NCI-H774 (cell line): ENCODE measurements around the gene FUBP3.

Source experiments
- DNase-seq: peaks from one replicate; lab custom pipeline; 2025; lab: John Stamatoyannopoulos, UW

FUBP3 gene

DNA sequence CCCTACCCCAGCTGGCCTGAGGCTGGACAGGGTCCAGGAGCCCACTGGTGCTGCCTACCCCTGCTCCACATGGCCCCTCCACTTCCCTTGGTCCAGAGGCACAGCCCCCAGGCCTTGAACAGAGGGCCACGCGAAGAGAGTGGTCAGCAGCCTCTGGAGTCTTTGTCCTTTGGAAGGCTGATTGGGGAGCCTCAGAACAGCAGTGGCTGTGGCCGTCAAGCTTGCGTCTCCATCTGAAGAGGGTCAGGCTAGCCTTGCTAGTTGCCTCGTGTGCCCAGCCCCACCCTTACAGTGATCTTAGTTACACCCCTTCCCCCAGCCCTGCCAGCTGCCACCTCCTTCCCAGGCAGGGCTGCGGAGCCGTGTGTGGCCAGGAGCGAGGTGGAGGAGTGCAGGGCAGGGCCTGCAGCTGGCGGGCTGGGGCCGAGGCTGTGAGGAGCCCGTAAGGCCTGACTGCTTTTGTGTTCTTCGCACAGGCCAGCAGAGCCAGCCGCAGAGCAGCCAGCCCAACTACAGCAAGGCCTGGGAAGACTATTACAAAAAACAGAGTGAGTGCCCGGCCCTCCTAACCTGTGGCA is 54.9 kb downstream of the FUBP3 start:
- DNase-seq = no peak

DNA sequence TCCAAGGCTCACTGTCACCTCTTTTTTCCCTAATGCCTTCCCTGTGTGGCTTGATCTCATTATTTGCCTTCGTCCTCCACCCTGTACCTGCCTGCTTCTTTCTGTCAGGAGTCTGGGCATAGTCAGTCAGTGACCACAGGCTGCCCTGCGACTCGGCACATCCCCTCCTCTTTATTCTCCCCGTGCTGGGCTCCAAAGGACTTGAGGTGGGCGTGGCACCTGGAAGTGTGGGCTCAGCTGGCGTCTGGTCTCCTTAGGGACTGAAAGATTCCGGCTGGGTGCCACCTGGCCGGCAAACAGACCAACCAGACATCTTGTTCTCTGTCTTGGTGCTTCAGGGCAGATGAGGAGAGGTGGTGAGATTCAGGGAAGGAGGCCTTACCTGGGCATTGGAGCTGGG is 55.4 kb downstream of the FUBP3 start:
- DNase-seq = no peak

DNA sequence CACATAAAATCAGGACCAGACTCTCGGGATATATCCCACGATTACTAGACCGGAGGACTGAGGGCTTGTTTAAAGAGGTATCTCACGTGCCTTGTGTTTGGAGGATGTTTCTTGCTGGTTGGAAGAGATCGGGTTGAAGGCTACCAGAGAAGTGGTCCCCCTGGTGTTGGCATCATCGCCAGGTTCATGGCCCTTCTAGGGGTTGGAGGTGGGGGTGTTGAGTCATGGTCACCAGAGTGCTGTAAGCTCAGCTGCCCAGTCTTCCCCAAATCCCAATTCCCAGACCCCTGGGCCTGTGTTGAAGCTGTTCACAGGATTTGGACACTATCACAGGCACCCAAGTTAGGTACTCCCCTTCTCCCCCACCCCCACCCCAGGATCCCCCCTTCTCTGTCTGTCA is 55.9 kb downstream of the FUBP3 start:
- no peak for DNase-seq

DNA sequence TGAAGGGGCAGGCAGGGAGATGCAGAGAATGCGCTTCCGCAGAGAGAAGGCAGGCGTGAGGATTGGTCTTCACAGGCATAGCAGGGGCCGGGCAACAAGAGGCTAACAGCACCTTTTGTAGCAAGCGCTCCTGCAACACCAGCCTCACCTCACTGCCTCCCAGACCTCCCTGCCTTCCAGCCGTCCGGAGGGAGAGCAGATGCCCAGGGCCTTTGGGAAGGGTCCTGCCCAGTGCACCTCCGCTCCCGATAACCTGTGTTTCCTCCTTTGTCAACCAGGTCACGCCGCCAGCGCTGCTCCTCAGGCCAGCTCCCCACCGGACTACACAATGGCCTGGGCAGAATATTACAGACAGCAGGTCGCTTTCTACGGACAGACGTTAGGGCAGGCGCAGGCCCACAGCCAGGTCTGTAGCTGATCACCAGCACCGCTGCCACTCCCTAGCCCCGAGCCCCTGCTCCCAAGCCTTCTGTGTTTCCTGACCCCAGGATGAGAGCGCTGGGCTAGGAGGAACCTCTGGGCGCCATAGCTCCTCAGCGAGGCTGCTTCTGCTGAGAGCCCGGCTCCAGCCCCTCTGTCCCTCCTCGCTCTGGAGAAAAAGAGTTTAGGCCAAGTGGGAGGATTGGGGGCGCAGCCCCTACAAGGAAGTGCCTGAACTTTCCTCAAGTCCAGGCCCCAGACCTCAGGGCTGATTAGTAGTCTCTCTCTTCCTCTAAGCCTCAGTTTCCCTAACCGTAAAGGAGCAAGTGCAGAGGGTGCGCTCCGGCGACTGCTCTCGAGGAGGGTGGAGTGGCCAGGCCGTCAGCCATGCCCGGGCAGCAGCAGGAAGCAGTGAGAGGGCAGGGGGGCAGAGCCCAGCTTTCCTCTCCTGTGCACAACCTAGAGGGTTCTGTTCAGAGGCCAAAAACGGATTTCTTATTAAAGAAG is 56.6 kb downstream of the FUBP3 start:
- DNase-seq = no peak

DNA sequence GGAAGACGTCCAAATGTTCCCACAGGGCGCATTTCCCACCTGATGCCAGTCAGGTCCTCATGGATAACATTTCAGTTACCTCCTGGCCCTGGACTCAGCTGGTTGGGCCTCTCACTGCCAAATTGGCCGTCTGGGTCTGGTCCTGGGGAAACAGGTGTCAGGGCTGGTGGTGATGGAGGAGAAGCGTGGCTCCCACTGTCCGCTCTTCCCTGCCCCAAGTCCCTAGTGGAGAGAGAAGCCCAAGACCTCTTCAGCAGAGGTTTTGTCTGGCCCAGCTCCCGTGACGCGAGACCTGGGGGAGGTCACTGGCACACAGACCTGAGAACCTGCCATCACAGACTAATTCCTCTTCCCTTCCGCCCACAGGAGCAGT is 57.3 kb downstream of the FUBP3 start:
- DNase-seq = no peak

DNA sequence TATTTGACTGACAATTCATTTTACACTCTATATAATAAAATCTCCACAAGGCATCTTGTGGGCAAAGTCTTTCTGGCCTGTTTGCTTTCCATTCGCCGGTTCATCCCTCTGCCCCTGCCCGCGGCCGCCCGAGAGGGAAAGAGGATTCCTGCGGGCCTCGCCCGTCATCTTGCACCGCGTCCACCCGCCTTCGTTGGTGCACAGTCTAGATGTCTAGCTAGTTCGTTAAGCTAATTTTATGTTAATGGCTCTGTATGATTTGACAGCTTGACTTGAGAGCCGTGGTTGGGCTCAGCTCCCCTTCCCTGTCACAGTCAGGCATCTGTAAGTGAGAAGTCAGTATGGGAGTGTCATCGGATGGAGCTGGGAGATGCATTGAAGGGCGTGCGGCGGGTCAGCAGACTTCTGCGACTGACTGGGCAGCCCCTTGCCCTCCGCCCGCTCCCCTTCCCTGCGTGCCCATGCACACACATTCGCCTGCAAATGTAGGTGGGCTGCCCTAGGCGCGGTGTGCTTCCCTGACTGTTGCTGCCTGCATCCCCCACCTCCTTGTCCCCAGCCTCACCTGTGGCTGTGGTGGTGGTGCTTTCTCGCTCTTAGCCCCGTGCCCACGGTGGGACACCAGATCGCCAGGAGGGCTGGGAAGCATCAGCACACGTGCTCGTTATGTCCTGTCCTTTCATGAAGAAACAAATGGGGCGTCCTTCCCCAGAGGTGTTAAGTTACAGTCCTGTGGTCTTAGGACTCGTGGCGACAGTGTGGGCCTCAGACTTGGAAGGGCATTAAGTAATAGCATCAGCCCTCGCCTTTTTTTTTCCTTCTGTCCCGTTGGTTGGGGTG is 59.1 kb downstream of the FUBP3 start:
- no peak for DNase-seq

DNA sequence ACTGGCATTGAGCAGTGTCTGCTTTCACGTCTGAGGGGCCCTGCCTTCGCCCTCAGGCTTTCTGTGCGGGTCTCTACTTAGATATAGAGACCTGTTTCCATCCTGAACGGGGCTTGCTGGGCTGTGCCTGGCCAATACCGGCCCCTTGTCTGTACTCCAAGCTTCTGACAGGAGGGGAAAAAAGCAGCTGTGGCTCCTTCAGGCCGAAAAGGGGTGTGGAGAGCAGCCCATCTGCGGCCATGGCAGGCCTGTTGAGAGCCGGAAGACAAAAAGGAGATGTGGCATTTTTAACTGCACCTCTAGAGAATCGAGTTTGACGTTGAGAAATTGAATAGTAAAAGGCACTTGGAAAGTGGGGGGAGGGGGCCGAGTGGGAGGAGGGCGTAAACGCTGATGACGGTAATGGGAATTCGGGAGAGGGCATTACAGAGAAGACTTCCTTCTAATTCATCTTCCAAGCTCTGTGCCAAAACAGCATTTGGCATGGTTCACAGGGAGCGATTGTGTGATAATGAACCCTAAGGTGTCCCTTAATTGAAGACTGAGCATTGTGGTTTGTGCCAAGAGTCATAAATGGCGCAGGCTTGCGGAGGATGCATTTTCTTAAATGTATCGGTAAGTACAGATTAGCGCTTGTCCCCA is 59.9 kb downstream of the FUBP3 start:
- no peak for DNase-seq

DNA sequence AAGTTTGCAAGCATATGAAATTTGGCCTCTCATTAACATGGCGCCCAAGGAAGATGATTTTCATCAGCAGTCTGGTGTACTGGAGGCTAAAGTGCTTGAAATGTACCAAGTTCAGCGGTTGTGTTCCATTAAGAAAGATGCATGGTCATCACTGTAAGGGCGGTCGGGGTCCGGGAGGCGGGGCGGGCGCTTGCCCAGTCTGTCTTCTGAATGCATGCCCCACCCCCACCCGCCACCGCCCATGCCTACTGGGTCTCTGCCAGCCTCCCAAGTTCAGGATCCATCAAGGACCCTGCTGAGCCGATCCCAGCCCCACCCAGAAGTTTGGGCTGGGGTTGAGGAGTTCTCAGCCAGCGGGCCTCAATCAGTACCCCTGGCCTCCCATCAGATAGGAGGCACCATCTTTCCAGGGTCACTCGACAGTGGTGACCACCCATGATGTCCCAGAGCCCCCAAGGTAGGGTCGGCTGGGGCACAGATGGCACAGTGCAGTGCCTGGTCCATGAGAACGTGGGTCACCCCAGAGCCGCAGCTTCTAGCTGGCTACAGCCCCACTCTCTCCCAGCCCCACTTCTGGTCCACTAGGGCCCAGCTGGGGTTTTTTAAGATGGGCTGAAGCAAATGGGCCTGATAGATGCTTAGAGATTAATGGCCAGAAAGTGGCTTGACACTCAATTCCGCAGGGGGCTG is 60.6 kb downstream of the FUBP3 start:
- no peak for DNase-seq

DNA sequence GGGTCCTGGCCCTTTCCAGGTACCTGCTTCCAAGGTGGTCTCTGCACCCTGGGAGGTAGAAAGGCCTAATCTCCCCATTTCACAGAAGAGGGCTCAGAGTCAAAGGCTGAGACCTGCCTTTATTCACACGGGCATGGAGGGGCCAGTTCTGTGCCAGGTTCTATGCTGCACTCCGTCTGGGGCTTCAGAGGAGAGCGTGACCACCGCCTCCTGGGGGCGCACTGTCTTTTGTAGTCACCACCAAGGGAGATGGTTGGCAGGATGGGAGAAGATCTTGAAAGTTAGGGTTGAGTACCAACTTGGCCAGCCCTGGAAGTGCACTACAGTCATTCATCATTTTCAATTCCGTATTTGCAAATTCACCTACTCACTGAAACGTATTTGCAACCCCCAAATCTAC is 61.3 kb downstream of the FUBP3 start:
- DNase-seq = no peak

DNA sequence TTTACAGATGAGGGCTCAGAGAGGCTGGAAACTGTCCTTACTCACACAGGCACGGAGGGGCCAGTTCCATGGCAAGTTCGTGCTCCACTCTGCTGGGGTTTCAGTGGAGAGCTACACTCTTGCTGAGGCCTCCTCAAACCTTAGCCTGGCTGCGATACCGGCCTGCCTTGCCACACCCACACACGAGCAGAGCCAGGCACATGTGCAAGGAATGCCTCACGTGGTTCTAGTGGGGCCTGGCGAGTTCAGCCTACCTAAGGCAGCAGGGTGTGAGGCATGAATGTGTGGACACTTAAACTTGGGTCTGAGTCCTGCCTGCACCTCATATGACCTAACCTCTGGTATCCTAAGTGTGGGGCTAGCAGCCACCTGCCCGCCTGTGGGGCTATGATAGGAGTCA is 63.5 kb downstream of the FUBP3 start:
- DNase-seq = peak; percentile 15

DNA sequence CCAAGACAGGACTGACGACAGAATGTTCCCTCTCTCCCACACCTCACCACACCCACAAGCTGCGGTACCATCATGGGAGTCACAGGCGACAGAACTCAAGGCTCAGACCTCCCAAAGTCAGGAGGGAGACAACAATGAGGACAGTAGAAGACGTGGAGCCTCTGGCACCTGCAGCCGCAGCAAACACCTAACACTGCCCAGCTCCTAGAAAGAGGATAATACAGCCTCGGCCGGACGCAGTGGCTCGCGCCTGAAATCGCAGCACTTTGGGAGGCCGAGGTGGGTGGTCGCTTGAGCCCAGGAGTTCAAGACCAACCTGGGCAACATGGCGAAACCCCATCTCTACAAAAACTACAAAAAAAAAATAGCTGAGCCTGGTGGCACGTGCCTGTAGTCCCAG is 71.8 kb downstream of the FUBP3 start:
- DNase-seq = no peak

DNA sequence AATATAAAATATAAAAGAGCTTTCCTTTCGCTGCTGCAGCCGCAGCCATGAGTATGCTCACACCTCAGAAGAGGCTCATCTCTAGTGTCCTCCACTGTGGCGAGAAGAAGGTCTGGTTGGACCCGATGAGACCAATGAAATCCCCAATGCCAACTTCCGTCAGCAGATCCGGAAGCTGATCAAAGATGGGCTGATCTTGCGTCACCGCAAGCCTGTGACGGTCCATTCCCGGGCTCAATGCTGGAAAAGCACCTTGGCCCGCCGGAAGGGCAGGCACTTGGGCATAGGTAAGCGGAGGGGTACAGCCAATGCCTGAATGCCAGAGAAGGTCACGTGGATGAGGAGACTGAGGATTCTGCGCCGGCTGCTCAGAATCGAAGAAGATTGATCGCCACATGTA is 72.4 kb downstream of the FUBP3 start:
- DNase-seq = no peak

DNA sequence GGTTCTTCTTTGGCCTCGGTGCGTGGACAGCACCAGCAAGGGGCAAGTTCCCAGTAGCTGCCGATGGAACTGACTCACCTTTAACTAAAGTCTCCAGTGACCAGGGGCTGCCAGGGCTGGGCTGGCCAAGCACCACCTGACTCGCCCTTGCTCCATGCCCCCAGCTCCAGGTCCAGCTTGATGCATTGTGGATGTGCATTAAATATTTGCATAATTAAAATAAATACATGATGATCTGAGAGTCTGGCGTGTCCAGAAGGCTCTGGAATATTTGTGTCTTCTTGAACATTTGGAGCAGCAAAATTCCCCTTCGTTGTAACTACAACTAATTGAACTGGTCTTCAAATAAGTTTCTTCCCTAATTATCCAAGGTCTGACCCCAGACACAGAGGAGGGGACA is 75.5 kb downstream of the FUBP3 start:
- no peak for DNase-seq

DNA sequence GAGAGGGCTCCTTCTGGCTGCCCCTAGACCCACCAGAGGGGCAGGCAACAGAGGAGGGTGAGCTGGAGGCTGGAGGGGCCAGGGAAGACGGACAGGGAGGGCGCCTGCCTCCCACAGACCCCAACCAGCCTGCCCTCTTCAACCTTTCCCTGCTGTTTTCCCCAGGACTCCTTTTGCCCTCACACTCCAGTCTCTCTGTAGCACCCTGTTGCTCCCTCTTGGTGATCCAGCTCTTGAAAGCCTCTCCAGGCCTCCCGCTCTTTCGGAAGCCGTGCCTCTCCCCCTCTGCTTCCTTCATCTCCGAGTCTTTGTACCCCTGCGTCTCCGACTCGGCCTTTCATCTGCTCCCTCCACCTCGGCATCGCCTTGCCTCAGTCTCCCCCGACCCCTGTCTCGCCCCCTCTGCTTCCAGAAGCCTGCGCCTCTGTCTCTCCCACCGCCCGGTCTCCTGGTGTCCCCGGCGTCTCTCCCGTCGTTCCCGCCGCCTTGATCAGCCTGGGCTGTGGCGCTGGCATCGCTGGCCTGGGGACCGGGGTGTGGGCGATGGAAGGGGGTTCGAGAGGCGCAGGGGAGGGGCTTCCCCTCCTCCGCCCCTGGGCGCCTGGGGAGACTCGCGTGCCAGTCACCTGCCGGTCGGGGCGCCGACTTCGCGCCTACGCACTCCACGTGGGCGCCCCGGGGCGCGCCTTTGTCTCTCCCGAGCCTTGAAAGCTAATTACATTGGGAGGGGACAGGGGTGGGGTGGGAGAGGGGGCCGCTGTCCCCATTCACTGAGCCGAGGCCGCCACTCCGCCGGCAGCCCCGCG is 79.7 kb downstream of the FUBP3 start:
- no peak for DNase-seq

DNA sequence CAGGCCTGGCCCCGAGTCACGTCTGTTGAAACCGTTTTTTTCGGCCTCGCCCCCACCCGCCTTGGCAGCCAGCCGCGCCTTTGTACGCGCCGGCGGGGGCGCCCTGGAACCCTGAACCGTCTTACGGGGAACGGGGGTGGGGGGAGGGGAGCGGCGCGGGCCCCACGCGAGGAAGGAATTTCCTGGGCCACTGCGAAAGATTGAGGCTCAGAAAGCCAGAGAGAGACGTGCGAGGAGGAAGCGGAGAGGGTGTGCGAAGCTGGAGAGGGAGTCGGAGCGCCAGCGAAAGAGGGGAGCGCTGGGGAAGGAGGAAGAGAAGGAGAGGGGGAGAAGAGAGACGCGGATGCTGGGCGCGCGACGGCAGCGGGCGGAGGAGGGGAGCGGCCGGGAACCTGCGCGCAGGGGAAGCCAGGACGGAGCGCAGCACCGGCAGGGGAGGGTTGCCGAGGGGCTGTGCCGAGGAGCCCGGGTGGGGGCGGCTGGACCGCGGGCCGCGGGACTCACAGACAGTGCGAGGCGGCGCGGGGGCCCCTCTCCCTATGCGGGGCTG is 80.4 kb downstream of the FUBP3 start:
- DNase-seq = no peak

DNA sequence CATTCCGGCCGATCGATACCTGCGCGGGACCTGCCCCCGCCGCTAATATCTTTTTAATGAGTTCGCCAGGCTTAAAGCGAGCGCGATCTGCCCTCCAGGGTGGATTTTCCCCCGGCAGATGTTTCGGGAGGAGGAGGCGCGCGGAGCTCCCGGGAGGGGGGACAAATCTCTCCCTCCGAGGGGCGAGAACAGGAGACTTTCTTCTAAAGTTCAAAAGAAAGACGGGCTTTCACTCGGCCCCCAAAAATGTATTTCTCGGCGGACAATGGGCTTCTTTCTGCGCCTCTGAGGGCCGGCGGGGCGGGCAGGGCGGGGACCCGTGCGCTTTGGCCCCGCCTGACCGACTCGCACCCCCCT is 80.9 kb downstream of the FUBP3 start:
- no peak for DNase-seq

DNA sequence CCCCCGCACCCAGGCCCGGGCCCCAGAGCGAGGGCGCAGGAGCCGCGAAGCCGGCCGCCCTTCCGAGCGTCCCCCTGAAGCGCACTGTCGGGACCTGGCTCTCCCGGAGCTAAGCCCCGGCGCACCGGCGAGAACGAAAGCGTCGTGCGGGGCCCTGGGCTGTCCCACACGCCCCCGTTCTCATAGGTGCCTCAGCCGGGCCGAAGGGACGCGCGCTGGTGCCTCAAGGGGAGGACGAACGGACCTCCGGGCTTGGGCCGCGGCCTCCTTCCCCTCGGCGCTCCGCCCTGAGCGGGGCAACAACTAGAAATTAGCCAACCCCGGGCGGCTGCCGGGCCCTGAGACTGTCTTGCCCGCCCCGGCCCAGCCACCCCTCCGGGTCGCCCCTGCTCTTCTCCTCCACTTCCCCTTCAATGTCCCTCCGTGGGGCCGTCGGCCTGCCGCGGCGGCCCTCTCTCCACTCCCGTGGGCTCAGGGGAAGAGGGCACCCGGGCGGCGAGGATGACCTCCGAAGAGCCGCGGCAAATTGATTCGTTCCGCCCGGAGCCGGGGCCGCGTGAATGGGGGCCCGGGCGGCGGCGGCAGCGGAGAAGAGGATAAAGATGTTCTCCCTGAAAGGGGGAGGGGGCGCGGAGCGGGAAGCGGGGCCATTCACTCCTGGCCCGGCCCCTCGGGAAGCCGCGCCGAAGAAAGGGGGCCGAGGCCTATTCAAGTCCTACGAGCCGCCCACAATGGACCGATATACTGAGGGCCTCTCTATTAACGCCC is 81.5 kb downstream of the FUBP3 start:
- no peak for DNase-seq

DNA sequence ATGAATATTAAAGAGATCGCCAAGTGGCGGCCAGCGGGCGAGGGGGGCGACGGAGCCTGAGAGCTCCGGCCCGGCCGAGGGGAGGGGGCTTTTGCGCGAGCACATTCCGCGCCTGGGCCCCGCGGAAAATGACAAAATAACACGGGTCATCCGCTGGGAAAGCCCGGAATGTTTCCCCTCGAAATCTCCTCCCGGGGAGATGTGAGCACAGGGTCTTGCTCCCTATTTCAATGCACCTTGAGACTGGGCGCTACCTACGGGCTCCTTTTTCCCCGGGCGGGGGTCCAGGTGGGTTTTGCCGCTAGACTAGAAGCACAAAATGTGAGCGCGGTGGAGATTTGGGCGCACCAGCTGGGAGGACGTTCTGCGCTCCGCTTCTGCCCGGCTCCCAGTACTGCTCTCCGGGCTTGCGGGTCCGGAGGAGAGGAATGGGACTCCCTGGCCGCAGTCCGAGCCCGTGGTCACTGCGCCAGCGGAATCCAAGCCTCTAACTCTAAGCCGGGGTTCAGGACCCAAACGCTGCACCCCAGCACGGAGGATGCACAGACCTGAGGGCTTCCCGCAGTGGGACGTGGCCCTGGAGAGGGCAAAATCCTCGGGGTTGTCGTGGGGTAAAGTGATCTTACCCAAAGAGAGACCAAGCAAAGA is 82.2 kb downstream of the FUBP3 start:
- DNase-seq = no peak
